ENCODE results near the gene ANKS6.
A peak's percentile ranks its signal among the peaks of the same experiment; 100 is the strongest.

Gene ANKS6

DNA sequence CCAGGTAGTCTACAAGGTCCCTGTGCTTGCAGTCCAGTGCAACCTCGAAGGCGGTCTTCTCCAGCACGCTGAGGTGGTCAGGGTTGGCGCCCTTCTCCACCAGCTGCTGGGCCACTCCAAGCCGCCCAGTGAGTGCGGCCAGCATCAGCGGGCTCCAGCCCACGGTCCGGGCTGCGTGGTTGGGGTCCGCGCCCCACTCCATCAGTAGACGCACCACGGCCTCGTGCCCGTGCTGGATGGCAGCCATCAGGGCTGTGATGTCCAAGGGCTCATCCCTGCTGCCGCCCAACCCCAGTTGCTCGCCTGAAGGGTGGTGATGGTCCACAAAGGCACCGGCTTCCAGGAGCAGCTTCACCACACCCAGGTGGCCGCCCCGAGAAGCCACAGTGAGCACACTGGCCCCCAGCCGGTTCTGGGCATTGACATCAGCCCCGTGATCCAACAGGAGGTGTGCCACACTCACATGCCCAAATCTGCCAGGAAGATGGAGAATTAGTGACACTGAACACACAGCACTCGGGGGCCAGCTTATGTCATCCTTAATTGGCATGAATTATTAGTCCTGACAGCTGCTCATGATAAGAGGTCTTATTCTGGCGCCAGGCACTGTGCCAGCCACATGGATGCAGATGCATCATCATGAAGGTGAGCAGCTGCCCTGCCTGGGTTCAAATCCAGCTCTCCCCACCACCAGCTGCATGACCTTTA lies 6.1 kb downstream of the ANKS6 start:
- DNase-seq = no peak

- DNase-seq = no peak
Measured at GRCh38 chr9:98789483-98790133, 6.7 kb downstream of the ANKS6 start.

- DNase-seq = peak; percentile 37
Measured at GRCh38 chr9:98787766-98788335, 8.5 kb downstream of the ANKS6 start.

DNA sequence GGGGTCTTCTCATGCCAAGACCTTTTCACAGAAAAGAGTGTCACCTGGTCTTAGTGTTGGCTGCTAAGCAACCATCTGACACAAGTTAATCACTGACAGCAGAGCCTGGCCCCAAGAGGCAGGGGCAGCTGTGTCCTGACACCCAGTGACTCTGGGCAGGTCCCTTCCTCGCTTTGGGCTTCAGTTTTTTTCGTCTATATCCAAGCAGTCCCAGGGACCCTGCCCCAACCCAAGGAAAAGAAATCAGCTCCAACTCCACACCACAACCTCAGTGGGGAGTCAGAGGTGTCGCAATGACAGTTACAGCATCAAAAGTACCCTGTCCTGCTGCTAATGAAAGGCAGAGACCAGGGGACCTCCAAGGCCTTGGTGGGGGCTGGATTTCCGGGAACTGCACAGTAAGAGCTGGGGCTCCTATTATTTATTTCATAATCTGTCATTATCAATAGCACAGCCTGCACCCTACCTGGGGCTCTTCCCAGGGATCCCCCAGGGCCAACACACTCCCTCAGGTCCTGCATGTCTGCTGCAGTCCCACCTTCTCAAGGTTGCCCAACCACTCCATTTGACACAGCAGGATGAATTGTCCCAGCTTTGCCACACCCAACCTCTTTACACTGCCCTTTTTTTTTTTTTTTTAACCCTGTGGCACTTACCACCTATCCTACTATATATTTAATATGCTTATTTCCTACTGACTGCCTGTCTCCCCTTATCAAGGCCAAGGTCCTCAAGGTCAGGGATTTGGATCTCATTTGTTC lies 9.4 kb downstream of the ANKS6 start:
- peak; percentile 37 for DNase-seq

DNA sequence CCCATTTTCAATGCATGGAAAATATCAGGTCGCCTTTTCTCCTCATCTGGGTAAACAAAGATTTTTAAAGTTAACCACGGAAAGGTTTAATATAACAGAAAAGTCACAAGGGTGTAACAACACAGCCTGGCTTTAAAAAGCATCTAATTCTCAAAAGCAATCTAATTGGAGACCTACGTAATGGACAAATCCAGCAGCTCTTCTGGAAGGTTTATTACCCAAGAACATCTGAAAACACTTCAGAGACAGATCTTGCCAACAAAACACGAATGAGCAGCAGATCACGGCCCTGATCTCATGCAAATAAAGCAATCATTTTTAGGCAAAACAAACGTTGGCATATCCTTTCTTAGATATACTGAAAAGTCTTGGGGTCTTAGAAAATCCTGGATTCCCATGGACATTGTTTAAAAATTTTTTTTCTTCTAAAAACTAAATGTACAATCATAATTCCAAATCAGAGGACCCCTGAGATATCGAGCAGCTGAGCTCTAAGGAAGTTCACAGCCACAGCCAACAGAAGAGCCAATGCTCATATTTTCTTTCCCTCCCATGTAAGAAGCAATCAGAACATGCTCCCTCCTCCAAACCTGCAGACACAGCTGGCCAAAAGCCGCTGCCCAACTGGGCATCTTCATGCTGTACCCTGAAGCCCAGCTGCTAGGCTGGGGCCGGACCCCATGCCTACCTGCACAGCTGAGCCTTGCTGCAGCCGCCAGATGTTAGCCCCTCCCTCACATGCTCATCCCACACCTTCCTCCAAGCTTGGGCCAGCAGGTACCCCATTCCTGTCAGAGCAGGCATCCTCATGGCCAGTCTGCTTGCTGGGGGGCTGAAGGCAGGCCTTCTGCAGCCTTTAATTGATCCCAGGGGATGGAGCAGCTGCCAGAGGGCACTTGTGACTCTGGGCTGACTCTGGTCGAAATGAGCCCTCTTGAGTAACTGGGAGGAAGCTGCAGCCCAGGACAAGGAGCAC lies 11.2 kb downstream of the ANKS6 start:
- DNase-seq = peak; percentile 35

DNA sequence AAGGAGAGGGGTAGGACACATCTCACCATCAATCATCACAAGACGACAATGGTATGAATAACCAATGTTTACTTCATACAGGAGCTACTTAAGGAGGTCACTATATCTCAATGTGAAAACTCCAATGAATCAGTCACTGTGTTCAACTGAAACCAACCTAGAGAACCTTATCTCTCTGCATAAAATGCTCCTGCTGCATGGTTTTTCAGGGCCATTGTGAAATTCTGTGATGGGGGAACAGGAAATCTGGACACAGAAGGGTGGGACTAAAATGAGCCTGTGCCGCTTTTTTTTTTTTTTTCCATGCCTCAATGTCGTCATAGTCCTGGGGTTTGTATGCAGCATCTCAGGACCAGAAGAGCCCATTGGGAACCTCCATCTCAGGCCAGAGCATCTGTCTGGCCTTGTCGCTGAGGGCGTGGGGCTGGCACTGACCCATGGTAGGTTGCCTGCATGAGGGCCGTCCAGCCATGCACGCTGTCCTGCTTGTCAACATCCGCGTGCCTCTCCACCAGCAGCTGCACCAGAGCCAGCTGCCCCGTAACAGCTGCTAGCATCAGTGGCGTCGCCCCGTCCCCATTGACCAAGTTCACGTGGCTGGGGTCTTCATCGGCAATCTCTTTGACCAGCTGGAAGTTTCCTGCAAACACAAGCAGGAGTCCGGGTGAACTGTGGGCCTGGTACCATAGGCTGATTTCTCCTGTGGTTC lies 12.7 kb downstream of the ANKS6 start:
- no peak for DNase-seq

DNA sequence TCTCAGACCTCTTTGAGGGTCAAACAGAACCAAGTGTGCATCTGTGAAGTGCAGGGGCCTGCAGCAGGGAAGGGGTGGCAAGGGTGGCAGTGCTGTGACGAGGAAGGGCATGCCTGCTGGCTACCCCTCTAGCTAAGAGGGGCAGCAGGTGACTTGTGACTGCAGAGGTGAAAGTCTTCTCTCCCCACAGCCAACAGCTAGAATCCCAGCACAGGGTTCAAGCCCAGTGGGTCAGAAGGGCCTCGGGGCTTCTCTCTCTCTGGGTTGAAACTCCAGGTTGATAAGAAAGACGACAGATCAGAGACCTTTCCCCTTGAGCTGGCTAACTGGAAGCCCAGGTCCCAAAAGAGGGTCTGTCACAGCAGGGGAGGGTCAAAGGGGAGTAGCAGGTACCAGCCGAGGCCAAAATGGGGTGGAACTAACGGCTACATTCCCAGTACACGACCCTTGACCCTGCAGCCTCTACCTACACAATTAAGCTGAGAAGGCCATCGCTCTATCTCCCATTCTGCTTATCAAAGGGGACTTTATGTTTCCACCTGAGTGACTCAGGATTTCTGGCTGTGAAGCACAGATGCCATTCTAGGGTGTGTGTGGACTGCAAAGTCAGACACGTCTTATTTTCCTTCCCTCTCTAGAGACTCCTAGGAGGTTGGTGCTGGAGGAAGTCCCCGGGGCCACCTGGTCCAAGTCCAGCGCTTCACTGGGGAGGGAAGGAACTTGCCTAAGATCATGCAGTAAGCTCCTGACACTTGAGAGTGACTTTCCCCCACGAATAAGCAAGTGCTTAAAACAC lies 14.6 kb downstream of the ANKS6 start:
- DNase-seq = no peak

GRCh38 chr9:98780059-98780749 lies 16.2 kb downstream of the ANKS6 start:
- DNase-seq = no peak

DNA sequence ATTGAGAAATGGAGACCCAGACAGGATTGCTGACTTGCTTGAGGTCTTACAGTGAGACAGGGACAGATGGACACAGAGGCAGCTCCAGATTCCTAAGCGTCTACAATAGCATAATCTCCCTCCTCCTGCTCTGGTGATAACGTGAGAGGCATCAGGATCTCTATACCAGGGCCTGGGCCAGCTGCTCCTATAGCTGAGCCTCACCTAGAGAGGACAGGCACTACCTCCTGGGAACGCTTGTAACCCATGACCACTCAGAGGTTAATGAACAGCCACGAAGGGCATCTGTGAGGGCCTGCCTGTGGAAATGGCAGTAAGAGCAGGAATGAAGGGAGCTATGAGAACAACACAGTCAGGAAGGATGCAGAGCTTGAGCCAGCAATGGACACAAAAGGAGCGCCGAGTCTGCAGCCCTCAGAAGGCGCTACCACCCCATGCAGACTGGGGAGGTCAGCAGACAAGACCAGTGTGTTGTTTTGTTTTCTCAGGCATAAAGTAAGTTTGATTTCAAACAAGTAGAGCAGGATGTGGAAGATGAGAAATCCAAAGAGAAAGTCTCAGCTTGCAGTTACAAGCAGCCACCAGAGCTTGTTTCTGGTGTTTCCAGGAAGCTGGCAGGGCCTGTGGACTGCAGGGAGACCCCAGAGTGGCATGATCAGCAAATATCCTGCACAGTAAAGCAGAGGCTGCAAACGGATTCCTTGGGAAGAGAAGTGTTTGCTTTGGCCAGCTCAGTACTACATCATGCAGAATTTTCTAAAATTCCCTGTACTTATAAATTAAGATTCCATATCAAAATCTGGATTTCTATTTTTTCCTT lies 17.4 kb downstream of the ANKS6 start:
- no peak for DNase-seq

- no peak for DNase-seq
Measured at GRCh38 chr9:98778251-98778650, 18.1 kb downstream of the ANKS6 start.

DNA sequence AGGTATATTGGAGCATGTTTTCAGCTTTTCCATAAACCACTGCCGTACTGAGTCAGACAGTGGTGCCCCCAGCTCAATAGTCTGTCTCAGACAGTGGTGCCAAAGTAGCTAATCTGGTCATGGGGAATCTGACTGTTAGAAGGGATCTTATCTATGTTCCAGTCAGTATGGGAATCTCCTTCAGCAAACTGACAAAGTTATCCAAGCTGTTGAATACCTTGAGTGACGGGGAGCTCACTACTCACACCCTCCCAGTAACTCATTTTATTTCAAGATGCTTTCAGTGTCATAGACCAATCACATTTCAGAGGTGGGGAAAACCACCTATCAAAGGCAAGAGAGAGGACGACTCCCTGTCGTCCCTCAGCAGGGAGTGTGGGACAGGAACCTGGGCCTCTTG lies 18.7 kb downstream of the ANKS6 start:
- DNase-seq = no peak

GRCh38 chr9:98775831-98776441 lies 20.4 kb downstream of the ANKS6 start:
- DNase-seq = no peak

- no peak for DNase-seq
Measured at GRCh38 chr9:98774746-98775145, 21.6 kb downstream of the ANKS6 start.

GRCh38 chr9:98773721-98774120 lies 22.6 kb downstream of the ANKS6 start:
- no peak for DNase-seq

- DNase-seq = no peak
Measured at GRCh38 chr9:98772364-98773155, 23.8 kb downstream of the ANKS6 start.

DNA sequence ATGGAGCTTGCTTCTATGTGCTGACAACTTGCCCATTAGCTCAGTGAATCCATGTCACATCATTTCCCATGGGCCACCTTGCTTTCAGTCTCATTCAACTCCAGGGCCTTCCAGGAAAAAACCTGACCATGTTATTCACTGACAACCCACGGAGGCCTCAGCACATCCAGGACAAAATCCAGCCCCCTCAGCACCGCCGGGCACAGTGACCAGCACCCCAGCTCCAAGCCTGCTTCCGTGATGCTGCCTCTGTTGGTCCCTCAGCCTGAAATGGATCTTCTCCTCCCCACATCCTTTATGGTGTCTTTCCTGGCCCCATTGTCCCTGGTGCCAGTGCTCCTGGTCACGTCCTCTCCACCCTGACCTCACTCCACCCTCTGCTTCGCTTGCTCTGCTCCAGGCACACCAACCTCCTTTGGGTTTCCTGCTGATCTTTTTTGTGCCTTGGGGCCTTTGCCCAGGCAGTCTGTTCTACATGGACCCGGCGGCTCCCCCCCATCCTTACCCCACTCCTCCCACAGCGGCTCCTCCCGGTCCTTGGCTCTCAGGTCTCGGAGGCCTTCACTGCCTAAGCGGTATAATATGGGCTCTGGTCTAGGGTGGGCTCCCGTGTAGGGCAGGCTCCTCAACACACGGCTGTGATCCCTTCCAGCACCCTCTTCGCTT lies 25.0 kb downstream of the ANKS6 start:
- DNase-seq = no peak

DNA sequence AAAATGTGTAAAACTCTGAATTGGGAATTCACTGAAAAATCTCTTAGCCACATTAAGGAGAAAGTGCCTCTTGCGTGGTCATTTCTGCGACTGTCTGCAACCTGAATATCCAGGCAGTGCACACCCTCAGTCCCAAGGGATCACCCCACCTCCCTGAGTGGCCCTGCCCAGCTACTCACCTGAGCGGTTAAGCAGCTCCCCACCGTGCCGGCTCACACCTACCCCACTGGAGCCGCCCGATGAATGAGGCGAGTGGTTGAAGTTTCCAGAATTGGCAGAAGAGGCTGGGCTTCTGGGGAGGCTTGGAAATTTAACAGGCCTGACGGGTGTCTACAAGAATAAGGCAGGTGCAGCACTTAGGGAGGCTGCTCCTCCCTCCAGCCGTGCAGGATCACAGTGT lies 25.6 kb downstream of the ANKS6 start:
- no peak for DNase-seq

Data from activated CD8-positive, alpha-beta memory T cell treated with anti-CD3 and anti-CD28 coated beads for 24 hours (primary cell).